Neural crest cell (in vitro differentiated cells): ENCODE results near the gene OGA. TPM values are rescaled to one million over a fixed set of nuclear protein-coding genes. Genes with fewer than 3 reads are reported as not detected.

ENCODE experiments used
- DNase-seq: peaks from one replicate; pipeline ENCODE4 v3.0.0; 2021; ENCODE audit warnings: low read depth, mixed read lengths, low spot score
- H3K27ac Mint-ChIP-seq: one replicate; pipeline ENCODE4 v1.8.0; 2021; ENCODE audit warnings: mild to moderate bottlenecking, mixed read lengths; ENCODE audit not compliant: unreplicated experiment
- H3K27me3 Mint-ChIP-seq: 2 replicates; pipeline ENCODE4 v1.8.0; 2021; ENCODE audit warnings: low read depth, mild to moderate bottlenecking, mixed read lengths
- H3K36me3 Mint-ChIP-seq: 2 replicates; pipeline ENCODE4 v1.8.0; 2021; ENCODE audit warnings: low read depth, mild to moderate bottlenecking, mixed read lengths
- H3K4me1 Mint-ChIP-seq: 2 replicates; pipeline ENCODE4 v1.8.0; 2021; ENCODE audit warnings: mixed read lengths
- H3K4me3 Mint-ChIP-seq: one replicate; pipeline ENCODE4 v1.8.0; 2021; ENCODE audit warnings: mild to moderate bottlenecking, mixed read lengths
- H3K9me3 Mint-ChIP-seq: 2 replicates; pipeline ENCODE4 v1.8.0; 2021; ENCODE audit warnings: mixed read lengths
- CTCF ChIP-seq: fragments of 200-600 bp; sonication (generic); conservative IDR thresholded peaks from 2 replicates; pipeline ENCODE4 v1.5.0; 2021; ENCODE audit warnings: antibody characterized with exemption, mild to moderate bottlenecking
- total RNA-seq: library from RNA; stranded (reverse); gene quantifications from 2 replicates; pipeline ENCODE4 v1.2.1, GENCODE V29; 2021

Gene OGA
- total RNA-seq, 1 donor from 2014 or later = 102 TPM

- H3K36me3 Mint-ChIP-seq = peaks cover 5% of the 10 kb centered on the region
- TF ChIP-seq CTCF = no peak
- peak; percentile 81 for DNase-seq
- H3K27ac Mint-ChIP-seq = peak overlapping the region; percentile 78
- no peaks in the 10 kb centered on the region for H3K27me3 Mint-ChIP-seq
- no peaks in the 10 kb centered on the region for H3K9me3 Mint-ChIP-seq
- H3K4me3 Mint-ChIP-seq = peak overlapping the region; percentile 72
- H3K4me1 Mint-ChIP-seq = peaks cover 30% of the 10 kb centered on the region
Measured at GRCh38 chr10:101830322-101831168, 12.3 kb upstream of the OGA start.

GRCh38 chr10:101829561-101830315 lies 11.5 kb upstream of the OGA start:
- Mint-ChIP-seq H3K27ac (no peak overlapping the region), H3K4me3 (peak overlapping the region; percentile 72), H3K36me3 (peaks cover 8% of the 10 kb centered on the region), H3K4me1 (peaks cover 26% of the 10 kb centered on the region), H3K27me3 (no peaks in the 10 kb centered on the region), H3K9me3 (no peaks in the 10 kb centered on the region)
- DNase-seq = no peak
- TF ChIP-seq CTCF = no peak

GRCh38 chr10:101828766-101829551 lies 10.7 kb upstream of the OGA start:
- Mint-ChIP-seq H3K9me3 (no peaks in the 10 kb centered on the region), H3K4me1 (peaks cover 24% of the 10 kb centered on the region), H3K27ac (no peak overlapping the region), H3K4me3 (no peak overlapping the region), H3K27me3 (no peaks in the 10 kb centered on the region), H3K36me3 (peaks cover 8% of the 10 kb centered on the region)
- TF ChIP-seq CTCF = no peak
- DNase-seq = no peak

- no peak for DNase-seq
- Mint-ChIP-seq H3K4me1 (peaks cover 24% of the 10 kb centered on the region), H3K36me3 (peaks cover 8% of the 10 kb centered on the region), H3K4me3 (peak overlapping the region; percentile 65), H3K27ac (no peak overlapping the region), H3K9me3 (no peaks in the 10 kb centered on the region), H3K27me3 (no peaks in the 10 kb centered on the region)
- TF ChIP-seq CTCF = no peak
Measured at GRCh38 chr10:101827919-101828600, 9.8 kb upstream of the OGA start.
